GM23338 (cell line): ENCODE data around the gene LRP1B. TPM values are rescaled to one million over a fixed set of nuclear protein-coding genes. Genes with fewer than 3 reads are reported as not detected.

Experiments used
- ATAC-seq: fragments of 200-7000 bp; cut with Tn5 transposase; 3 replicates; pipeline ENCODE4 v1.9.1; 2020
- DNase-seq: peaks from one replicate; pipeline ENCODE4 v3.0.0-alpha.2; 2015; ENCODE audit warnings: low spot score
- H2AFZ ChIP-seq: fragments of 200-600 bp; sonication (generic); 2 replicates; pipeline ENCODE4 v1.8.0; 2016; ENCODE audit warnings: antibody characterized with exemption, mild to moderate bottlenecking, moderate library complexity
- H3F3A ChIP-seq: fragments of 200-600 bp; sonication (generic); replicated peaks from 2 replicates; pipeline ENCODE4 v1.8.0; 2017; ENCODE audit warnings: antibody characterized with exemption, mixed run types, low read depth
- H3K27ac ChIP-seq: fragments of 200-600 bp; sonication (generic); 2 replicates; pipeline ENCODE4 v1.6.1; 2016; ENCODE audit warnings: low read depth
- H3K27me3 ChIP-seq: fragments of 200-600 bp; sonication (generic); 2 replicates; pipeline ENCODE4 v1.8.0; 2016; ENCODE audit warnings: mild to moderate bottlenecking, mixed run types, moderate library complexity; ENCODE audit not compliant: insufficient read depth
- H3K36me3 ChIP-seq: fragments of 200-600 bp; sonication (generic); 2 replicates; pipeline ENCODE4 v1.8.0; 2016; ENCODE audit warnings: mild to moderate bottlenecking; ENCODE audit not compliant: insufficient read depth
- H3K4me1 ChIP-seq: fragments of 200-600 bp; sonication (generic); 2 replicates; pipeline ENCODE4 v1.8.0; 2016; ENCODE audit warnings: mild to moderate bottlenecking, moderate library complexity; ENCODE audit not compliant: insufficient read depth
- H3K4me2 ChIP-seq: fragments of 200-600 bp; sonication (generic); 2 replicates; pipeline ENCODE4 v1.7.1; 2017; ENCODE audit warnings: mixed run types
- H3K4me3 ChIP-seq: fragments of 200-600 bp; sonication (generic); 2 replicates; pipeline ENCODE4 v1.6.1; 2016; ENCODE audit warnings: mixed run types
- H3K79me2 ChIP-seq: fragments of 200-600 bp; sonication (generic); replicated peaks from 2 replicates; pipeline ENCODE4 v1.8.0; 2017; ENCODE audit warnings: mild to moderate bottlenecking; ENCODE audit not compliant: insufficient read depth
- H3K9me2 ChIP-seq: fragments of 200-600 bp; sonication (generic); 2 replicates; pipeline ENCODE4 v1.8.0; 2017; ENCODE audit not compliant: insufficient read depth
- H4K20me1 ChIP-seq: fragments of 200-600 bp; sonication (generic); replicated peaks from 2 replicates; pipeline ENCODE4 v1.8.0; 2017; ENCODE audit warnings: mild to moderate bottlenecking; ENCODE audit not compliant: insufficient read depth
- H3K27ac Mint-ChIP-seq: 2 replicates; pipeline ENCODE4 v1.8.0; 2020; ENCODE audit warnings: inconsistent platforms, mild to moderate bottlenecking, moderate library complexity, mixed read lengths
- H3K27me3 Mint-ChIP-seq: 3 replicates; pipeline ENCODE4 v1.8.0; 2022; ENCODE audit warnings: low read depth, mild to moderate bottlenecking, moderate library complexity, mixed read lengths, inconsistent platforms; ENCODE audit not compliant: insufficient read depth, poor library complexity
- H3K36me3 Mint-ChIP-seq: 3 replicates; pipeline ENCODE4 v1.8.0; 2021; ENCODE audit warnings: low read depth, mild to moderate bottlenecking, inconsistent platforms, moderate library complexity, mixed read lengths
- H3K4me1 Mint-ChIP-seq: 3 replicates; pipeline ENCODE4 v1.8.0; 2020; ENCODE audit warnings: mild to moderate bottlenecking, inconsistent platforms, mixed read lengths
- H3K4me3 Mint-ChIP-seq: 3 replicates; pipeline ENCODE4 v1.8.0; 2021; ENCODE audit warnings: moderate library complexity, mild to moderate bottlenecking, inconsistent platforms, mixed read lengths
- H3K9me3 Mint-ChIP-seq: 3 replicates; pipeline ENCODE4 v1.8.0; 2020; ENCODE audit warnings: moderate library complexity, mild to moderate bottlenecking, inconsistent platforms, mixed read lengths
- CTCF ChIP-seq, 2 experiments: fragments of 200-600 bp in 1 of 2; sonication (generic) in 1 of 2; conservative IDR thresholded peaks; 2 replicates each; pipeline versions ENCODE4 v1.5.1 to v1.6.1; 2016 to 2017; ENCODE audit warnings: antibody characterized with exemption in 2 of 2, low read depth in 2 of 2, mild to moderate bottlenecking in 2 of 2, moderate library complexity in 1 of 2
- ETS1 ChIP-seq: IDR thresholded peaks from 2 replicates; pipeline ENCODE4 v1.6.1; 2016; ENCODE audit warnings: antibody characterized with exemption
- POLR2AphosphoS5 ChIP-seq: IDR thresholded peaks from 2 replicates; pipeline ENCODE4 v1.6.1; 2016; ENCODE audit warnings: antibody characterized with exemption, low read depth
- STAT1 ChIP-seq: IDR thresholded peaks from one replicate; pipeline ENCODE4 v1.6.1; 2016; ENCODE audit warnings: antibody characterized with exemption; ENCODE audit not compliant: unreplicated experiment
- ZNF331 ChIP-seq: fragments of 250-450 bp; sonication (Bioruptor Pico); IDR thresholded peaks from 2 replicates; pipeline ENCODE4 v1.5.0; 2020; ENCODE audit warnings: low read depth, mild to moderate bottlenecking, moderate library complexity
- ZNF462 ChIP-seq: fragments of 250-450 bp; sonication (Bioruptor Pico); IDR thresholded peaks from 2 replicates; pipeline ENCODE4 v1.5.0; 2020; ENCODE audit warnings: mild to moderate bottlenecking, moderate library complexity
- polyA plus RNA-seq: library from polyadenylated mRNA; unstranded; fragments of >200 nt; fragmentation: Nextera tagmentation; extraction: Ambion mirVana; gene quantifications from 2 replicates; pipeline ENCODE4 v1.2.1, GENCODE V29; 2016
- total RNA-seq: library from RNA; depleted of rRNA; stranded (reverse); fragments of >200 nt; shearing (Covaris generic); gene quantifications from 2 replicates; pipeline ENCODE4 v1.2.3, GENCODE V29; 2014

LRP1B gene
- total and polyA plus RNA-seq, 2 experiments from 2014 or later = 0.15 to 0.97 TPM

GRCh38 chr2:140457483-140457882 is 1673.3 kb downstream of the LRP1B start:
- no peaks in the 10 kb centered on the region for H3K4me1 ChIP-seq
- no peak overlapping the region for H2AFZ ChIP-seq
- no peak overlapping the region for H3K4me2 ChIP-seq
- H3K36me3 ChIP-seq = no peaks in the 10 kb centered on the region
- no peaks in the 10 kb centered on the region for H3K27me3 Mint-ChIP-seq
- H3K4me3 ChIP-seq = no peak overlapping the region
- no peak for DNase-seq
- H3K9me3 Mint-ChIP-seq = no peaks in the 10 kb centered on the region
- H3K79me2 ChIP-seq = no peaks in the 10 kb centered on the region
- no peaks in the 10 kb centered on the region for H3K4me1 Mint-ChIP-seq
- no peak overlapping the region for H3K27ac Mint-ChIP-seq
- no peak overlapping the region for H3K27ac ChIP-seq
- no peaks in the 10 kb centered on the region for H3K9me2 ChIP-seq
- no peaks in the 10 kb centered on the region for H3K36me3 Mint-ChIP-seq
- ATAC-seq = no peak
- no peak overlapping the region for H3K4me3 Mint-ChIP-seq
- no peaks in the 10 kb centered on the region for H3K27me3 ChIP-seq
- no peaks in the 10 kb centered on the region for H3F3A ChIP-seq
- H4K20me1 ChIP-seq = no peaks in the 10 kb centered on the region
- TF ChIP-seq CTCF (conservative IDR thresholded peaks at IDR 0.05; ENCODE audit: low read depth in 2 of 2) = no peak
- no peak for TF ChIP-seq STAT1
- TF ChIP-seq ZNF462 (CRISPR knock-in tag) = no peak
- no peak for TF ChIP-seq ETS1
- TF ChIP-seq POLR2AphosphoS5 = no peak
- TF ChIP-seq ZNF331 = no peak
